Stimulated activated CD8-positive, alpha-beta memory T cell treated with anti-CD3 and anti-CD28 coated beads, Interleukin-4, amount 100 ng/mL, for 48 hours (primary cell): ENCODE measurements around the gene PDPK1.
"Not testable (repeated sequence)": the region's sequence is repeated elsewhere in the genome, so short reads cannot be mapped to it uniquely, and the experiment has no call there.

Source experiments
- DNase-seq: peaks from one replicate; pipeline ENCODE4 v3.0.0-alpha.2; 2020

PDPK1 gene

GRCh38 chr16:2595393-2596205, 57.8 kb downstream of the PDPK1 start:
- no peak for DNase-seq

DNA sequence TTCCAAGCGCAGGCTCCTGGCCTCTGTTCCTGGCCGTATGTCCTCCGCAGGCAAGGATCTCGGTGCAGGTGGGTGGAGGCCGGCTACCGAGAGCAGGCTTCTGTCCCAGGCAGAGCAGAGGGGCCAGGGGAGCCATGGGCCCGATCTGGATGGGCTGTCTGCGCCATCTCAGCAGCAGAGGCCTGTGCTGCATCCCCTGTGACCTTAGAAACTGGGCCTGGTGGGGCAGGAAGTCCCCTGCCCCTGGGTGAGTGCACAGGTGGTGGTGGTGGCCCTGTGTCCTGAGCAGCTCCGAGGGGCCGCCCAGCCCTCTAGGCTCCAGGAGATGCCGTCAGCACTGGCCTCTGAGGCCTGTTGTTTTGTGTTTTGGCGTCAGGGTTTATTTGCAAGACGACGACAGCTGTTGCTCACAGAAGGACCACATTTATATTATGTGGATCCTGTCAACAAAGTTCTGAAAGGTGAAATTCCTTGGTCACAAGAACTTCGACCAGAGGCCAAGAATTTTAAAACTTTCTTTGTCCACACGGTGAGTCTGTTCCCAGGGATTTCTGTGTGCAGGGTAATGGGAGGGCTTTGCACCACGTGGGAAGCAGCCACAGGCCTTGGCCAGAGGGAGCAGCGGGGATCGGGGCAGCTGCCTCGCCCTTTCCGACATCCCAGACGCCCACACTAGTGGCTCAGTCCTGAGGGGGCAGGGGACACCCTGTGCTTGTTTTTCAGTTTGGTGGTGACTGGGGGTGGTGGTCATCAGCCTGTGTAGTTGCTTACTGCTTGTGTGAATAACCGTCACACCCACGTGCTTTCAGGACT, 59.1 kb downstream of the PDPK1 start:
- DNase-seq: no peak

DNA sequence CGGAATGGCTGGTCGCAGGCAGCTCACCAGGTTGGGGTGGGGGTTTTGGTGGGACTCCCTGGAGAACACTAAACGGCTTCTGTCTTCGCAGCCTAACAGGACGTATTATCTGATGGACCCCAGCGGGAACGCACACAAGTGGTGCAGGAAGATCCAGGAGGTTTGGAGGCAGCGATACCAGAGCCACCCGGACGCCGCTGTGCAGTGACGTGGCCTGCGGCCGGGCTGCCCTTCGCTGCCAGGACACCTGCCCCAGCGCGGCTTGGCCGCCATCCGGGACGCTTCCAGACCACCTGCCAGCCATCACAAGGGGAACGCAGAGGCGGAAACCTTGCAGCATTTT, 59.7 kb downstream of the PDPK1 start:
- no peak for DNase-seq

GRCh38 chr16:2598133-2598641, 60.4 kb downstream of the PDPK1 start:
- no peak for DNase-seq

DNA sequence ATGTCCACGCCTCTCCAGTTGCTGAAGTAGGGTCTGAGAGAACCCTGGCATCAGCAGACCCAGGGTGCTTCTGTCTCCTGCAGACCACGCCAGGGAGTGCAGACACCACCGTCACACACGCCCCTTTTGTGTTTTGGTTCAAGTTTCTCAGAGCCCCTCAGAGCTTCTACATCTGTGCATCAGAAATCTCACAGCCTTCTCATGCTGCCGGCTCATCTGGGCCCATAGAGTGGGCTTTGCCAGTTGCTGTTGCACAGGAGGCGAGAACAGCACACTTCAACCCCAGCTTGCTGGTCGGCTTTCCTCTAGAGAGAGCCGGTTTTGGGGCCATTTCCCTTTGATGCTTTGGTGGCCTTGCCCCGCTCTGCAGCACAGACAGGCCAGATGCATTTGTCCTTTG, 60.9 kb downstream of the PDPK1 start:
- DNase-seq: no peak

DNA sequence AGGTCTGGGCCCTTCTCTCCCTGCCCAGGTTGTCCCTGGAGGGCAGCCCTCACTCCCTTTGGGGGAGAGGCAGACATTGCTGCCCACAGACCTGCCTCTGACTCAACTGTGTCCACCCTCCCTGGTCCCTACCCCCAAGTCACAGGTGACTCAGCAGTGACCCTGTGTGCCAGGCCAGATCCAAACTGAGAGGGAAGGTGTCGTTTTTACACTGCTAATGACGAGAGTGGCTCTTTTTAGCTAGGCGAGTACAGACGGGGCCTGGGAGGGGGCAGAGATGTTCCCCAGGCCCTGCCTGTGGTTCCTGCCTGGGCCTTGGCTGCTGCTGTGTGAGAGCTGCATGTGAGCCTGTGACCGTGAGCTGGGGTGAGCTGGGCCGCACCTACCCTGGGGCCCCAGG, 61.3 kb downstream of the PDPK1 start:
- DNase-seq: not testable (repeated sequence)

DNA sequence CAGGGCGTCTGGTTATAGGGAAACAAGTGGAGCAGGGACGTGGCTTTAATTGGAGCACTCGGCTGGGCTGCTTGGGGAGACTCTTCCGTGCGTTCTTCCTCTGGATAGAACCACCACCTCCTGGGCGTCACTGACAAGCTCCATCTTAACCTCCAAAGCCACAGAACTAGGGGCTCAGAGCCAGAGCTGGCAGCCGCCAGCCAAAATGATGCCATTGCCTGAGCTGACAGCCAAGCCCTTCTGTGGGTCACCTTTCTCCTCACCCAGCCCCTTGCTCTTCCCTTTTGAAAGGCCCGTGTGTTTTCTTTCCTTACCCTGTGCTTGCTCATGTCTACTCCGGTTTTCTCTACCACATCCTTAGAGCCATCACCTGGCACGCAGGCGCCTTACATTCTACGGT, 62.0 kb downstream of the PDPK1 start:
- not testable (repeated sequence) for DNase-seq

DNA sequence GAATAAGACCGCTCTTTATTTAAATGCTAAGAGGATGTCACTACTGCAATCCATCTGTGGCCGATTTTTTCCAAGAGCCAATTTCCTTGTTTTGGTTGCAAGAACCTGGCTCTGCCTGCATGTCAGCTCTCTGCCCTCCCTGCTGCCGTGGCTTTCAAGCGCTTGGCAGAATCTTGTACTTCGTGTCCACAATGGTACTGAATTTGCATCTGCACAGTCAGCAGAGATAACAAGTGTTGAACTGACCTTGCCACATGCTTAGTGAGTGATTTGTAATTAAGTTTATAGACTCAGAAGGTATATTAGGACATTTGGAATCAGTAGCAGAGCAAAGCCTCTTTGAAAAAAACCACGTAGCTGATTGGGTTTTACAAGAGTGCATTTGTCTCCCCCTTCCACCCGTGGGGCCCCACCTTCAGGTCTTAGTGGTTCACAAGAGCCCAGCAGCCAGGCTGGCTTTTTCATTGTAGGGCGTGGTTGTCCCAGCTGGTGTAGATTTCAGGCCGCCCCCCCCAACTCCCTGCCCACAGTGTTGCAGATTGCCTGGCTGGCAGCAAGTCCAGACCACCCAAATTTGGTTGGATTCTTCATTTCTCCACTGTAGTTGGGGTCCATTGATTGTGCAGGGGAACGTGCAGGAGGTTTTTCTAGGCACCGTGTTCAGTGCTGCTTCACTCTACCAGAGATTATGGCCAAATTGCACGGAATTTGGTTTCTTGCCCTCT, 63.6 kb downstream of the PDPK1 start:
- DNase-seq: not testable (repeated sequence)

DNA sequence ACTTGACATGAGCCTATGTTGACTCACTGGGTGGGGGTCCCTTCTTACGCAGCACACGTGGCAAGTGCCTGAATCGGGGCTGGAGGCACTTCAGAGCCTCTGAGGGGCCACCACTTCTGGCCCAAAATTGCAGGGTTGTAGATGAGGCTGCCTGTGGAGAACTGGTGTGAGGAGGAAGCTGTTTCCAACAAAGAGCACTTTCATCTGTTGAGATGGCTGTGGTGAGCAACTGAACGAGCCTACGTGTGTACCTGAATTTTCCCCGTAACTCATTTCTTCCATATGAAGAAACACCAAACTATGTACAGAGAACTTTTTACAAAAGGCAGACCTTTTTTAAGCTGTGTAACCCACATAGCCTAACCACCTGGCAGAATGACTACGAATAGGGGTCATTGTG, 64.4 kb downstream of the PDPK1 start:
- DNase-seq: not testable (repeated sequence)

DNA sequence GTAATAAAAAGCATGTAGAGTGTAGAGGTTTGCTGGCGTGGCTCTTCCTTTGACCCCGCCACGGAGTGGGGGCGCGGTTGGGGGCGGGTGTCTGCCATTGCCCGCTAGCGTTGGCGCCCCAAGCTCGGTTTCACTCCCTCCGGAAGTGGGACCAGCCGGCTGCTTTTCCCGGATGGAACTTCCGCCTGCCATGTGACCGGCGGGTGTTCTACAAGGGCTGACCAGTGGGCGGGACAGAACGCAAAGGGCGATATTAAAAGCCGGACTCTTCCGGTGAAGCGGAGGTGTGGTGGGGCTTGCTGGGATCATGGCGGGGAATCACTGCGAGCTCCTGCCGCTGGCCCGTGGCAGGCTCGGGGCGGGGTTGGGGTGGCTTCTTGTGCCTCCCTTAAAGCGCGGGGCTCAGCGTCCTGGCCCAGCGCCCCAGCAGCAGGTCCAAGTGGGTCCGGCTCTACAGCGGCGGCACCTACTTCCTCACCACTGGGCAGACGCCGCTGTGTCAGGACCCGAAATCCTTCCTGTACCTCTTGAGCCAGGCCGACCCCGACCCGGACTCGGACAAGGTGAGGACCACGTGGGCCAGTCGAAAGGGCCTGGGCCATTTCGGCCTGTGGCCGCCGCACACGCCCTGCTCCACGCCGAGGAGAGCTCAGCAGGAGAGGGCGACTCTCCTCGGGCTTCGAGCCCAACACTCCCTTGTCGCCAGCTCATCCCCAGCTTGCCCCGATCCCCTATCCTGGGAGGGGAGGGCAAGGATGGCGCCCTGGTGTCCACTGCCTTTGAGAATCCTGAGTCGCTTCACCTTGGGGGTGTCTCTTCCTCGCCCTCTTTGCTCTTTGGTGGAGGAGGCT, 65.6 kb downstream of the PDPK1 start:
- DNase-seq: peak; percentile 94

- not testable (repeated sequence) for DNase-seq
Measured at GRCh38 chr16:2604016-2604369, 66.2 kb downstream of the PDPK1 start.

GRCh38 chr16:2606820-2607219, 69.0 kb downstream of the PDPK1 start:
- DNase-seq: not testable (repeated sequence)

DNA sequence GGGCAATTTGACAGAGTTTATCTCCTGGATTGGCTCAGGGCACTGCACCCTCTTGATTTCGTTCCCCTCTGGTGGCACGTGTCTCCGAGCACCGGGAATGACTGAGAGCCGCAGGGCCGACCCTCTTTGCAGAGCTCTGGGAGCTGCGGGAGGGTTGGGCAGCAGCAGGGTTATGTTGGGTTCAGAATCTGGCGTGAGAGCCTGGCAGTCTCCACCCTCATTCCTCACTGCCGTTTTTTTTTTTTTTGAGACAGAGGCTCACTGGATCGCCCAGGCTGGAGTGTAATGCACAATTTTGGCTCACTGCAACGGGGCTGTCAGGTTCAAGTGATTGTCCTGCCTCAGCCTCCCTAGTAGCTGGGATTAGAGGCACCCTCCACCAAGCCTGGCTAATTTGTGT, 71.5 kb downstream of the PDPK1 start:
- DNase-seq: not testable (repeated sequence)

GRCh38 chr16:2609827-2610470, 72.1 kb downstream of the PDPK1 start:
- DNase-seq: no peak

DNA sequence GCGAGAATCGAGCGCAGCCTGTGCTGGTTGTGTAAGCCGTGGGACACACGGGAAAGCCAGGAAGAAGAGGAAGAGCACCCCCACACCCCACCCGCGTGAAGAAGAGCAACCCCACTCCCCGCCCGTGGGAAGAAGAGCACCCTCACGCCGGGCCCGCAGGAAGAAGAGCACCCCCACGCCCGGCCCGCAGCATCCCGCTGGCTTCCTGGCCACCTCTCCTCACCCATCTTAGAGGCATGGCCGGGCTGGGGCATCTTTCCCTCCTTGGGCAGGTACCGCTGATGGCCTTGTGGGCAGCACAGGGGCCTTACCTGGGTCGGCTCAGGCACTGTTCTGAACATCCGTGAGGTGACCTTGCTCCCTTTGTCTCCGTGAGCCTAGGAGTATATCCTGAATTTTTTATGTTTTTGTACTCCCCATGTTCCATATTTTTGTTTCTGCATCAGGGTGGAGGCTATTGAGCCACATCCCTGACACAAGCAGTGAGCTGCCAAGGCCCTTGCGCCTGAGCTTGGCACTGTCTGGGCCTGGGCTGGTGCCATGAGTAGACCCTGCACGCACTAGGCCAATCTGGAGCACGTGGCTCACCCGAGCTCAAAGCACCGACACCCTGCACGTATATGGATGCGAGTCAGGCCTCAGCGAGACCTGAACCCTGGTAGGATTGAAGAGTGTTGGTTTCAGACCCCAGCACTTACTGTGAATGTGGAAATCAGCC, 73.1 kb downstream of the PDPK1 start:
- no peak for DNase-seq

DNA sequence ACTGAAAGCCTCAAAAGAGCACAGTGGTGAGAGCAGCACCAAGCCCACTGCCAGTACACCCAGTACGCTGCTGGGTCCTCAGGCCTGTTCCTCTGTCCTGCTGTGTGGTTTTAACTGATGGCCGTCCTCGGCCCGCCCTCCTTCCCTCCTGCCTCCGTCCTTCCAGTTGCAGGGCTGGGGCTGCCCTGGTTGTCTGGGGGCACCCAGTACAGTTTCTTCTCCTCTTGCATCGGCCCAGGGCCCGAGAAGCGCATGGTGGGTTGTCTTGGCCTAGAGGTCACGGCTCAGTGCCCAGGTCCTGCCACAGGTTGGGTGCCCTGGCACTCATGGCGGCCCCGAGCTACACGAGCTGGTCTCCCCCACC, 73.7 kb downstream of the PDPK1 start:
- no peak for DNase-seq

GRCh38 chr16:2611877-2612276, 74.1 kb downstream of the PDPK1 start:
- DNase-seq: not testable (repeated sequence)

DNA sequence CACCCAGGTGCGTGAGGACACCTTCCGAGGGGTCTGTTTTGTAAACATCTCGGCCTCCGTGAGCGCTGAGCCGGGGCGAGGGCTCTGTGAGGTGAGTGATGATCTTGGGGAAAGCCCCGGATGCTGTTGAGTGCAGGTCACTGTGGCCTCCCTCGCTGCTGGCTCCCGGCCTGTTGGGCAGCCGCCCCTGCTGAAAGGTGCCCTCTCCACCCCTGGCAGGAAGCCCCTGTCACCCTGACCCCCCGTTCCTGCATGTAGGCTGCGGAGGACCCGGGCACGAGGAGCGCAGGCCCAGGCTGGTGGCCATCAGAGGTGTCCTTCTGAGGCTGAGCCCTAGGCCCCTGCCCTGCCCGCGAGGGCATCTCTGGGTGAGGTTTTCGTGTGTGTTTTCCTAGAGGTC, 75.4 kb downstream of the PDPK1 start:
- DNase-seq: not testable (repeated sequence)

GRCh38 chr16:2614761-2615191, 77.0 kb downstream of the PDPK1 start:
- no peak for DNase-seq

DNA sequence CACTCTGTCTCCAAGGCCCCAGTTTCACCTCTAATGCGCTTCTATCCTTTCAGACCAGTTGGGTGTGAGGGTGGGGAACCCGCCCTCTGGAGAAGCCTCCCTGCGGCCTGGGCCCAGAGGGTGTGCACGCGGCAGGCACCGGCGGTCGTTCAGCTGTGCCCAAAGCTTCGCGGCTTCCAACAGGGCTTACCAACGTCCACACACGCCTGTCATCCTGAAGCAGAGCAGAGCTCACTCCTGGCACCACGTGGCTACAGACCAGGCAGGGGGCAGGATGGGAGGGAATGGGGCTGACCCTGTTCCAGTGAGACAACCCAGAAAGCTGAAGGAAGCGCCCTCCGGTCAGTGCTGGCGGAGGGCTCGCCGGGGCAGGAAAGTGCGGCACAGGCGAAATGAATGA, 81.1 kb downstream of the PDPK1 start:
- not testable (repeated sequence) for DNase-seq

DNA sequence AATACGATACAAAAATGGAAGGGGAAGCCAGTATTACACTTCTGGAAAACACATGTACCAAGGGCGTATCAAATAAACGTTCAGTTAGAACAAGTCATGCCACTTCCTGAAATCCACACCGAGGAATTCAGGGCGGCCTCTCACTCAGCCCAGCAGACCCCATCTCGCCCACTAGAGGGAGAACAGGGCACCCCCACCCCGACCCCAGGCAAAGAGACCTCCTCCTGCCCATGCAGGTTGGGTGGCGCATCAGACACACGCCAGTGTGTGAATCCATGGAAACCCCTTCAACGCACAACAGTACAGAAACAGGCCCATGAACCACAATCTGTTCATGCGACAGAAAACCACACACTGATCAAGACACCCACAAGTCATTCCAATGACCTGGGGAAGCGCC, 81.8 kb downstream of the PDPK1 start:
- peak; percentile 49 for DNase-seq
